T-helper 2 cell treated with Interferon-gamma antibody and Interleukin-4, amounts not matched to agents 100 ng/mL and 5 ng/mL, for 36 hours (primary cell): ENCODE measurements around the gene TSPAN9. TPM values are rescaled to one million over a fixed set of nuclear protein-coding genes. Genes with fewer than 3 reads are reported as not detected.

Experiments used
- intact Hi-C: fragments of 100-400 bp; cut with micrococcal nuclease; formaldehyde crosslinking; loops from one replicate; pipeline ENCODE4 v1.15.1; 2023
- total RNA-seq: library from RNA; stranded (reverse); gene quantifications from 2 replicates; pipeline ENCODE4 v1.2.3, GENCODE V29; 2022

Gene TSPAN9
- total RNA-seq, 1 donor from 2014 or later, result not detected

- intact Hi-C loops, result no loop called here
Measured at GRCh38 chr12:3098436-3098835, 21.3 kb downstream of the TSPAN9 start.

GRCh38 chr12:3099146-3099545 is 22.0 kb downstream of the TSPAN9 start:
- intact Hi-C loops, result no loop called here

- intact Hi-C loops, result no loop called here
Measured at GRCh38 chr12:3101309-3102024, 24.3 kb downstream of the TSPAN9 start.

- intact Hi-C loops, result no loop called here
Measured at GRCh38 chr12:3102771-3103410, 25.7 kb downstream of the TSPAN9 start.

- intact Hi-C loops, result no loop called here
Measured at GRCh38 chr12:3103806-3104205, 26.6 kb downstream of the TSPAN9 start.

GRCh38 chr12:3105690-3106479 is 28.7 kb downstream of the TSPAN9 start:
- intact Hi-C loops, result no loop called here

GRCh38 chr12:3106579-3106978 is 29.4 kb downstream of the TSPAN9 start:
- intact Hi-C loops, result no loop called here

- intact Hi-C loops, result no loop called here
Measured at GRCh38 chr12:3107071-3107583, 29.9 kb downstream of the TSPAN9 start.

GRCh38 chr12:3107954-3108353 is 30.8 kb downstream of the TSPAN9 start:
- intact Hi-C loops, result no loop called here

- intact Hi-C loops, result no loop called here
Measured at GRCh38 chr12:3110578-3110977, 33.4 kb downstream of the TSPAN9 start.

GRCh38 chr12:3113671-3114325 is 36.6 kb downstream of the TSPAN9 start:
- intact Hi-C loops, result no loop called here

GRCh38 chr12:3114671-3115070 is 37.5 kb downstream of the TSPAN9 start:
- intact Hi-C loops, result no loop called here

- intact Hi-C loops, result no loop called here
Measured at GRCh38 chr12:3115078-3115477, 37.9 kb downstream of the TSPAN9 start.

- intact Hi-C loops, result no loop called here
Measured at GRCh38 chr12:3116106-3116844, 39.1 kb downstream of the TSPAN9 start.

GRCh38 chr12:3117144-3117581 is 40.0 kb downstream of the TSPAN9 start:
- intact Hi-C loops, result no loop called here

- intact Hi-C loops, result no loop called here
Measured at GRCh38 chr12:3117591-3118015, 40.4 kb downstream of the TSPAN9 start.

GRCh38 chr12:3119192-3119755 is 42.1 kb downstream of the TSPAN9 start:
- intact Hi-C loops, result no loop called here

GRCh38 chr12:3119756-3120601 is 42.8 kb downstream of the TSPAN9 start:
- intact Hi-C loops, result no loop called here

GRCh38 chr12:3120701-3121100 is 43.5 kb downstream of the TSPAN9 start:
- intact Hi-C loops, result no loop called here
